Astrocyte (in vitro differentiated cells and primary cell): ENCODE results near the gene ITLN2. TPM values are rescaled to one million over a fixed set of nuclear protein-coding genes. Genes with fewer than 3 reads are reported as not detected.

ENCODE experiments used
- DNase-seq: peaks from one replicate; pipeline ENCODE4 v3.0.0-alpha.2; 2010; ENCODE audit warnings: low read depth
- FAIRE-seq: peaks from 2 replicates; lab custom pipeline; 2011; peaks lifted over from hg19 to GRCh38; lab: Jason Lieb, UNC
- H2AFZ ChIP-seq: 2 replicates; pipeline ENCODE4 v1.6.0; 2012; ENCODE audit warnings: low read depth, low read length, inconsistent platforms
- H3K27ac ChIP-seq: 2 replicates; pipeline ENCODE4 v1.5.1; 2011; ENCODE audit warnings: low read depth, low read length, inconsistent platforms
- H3K27me3 ChIP-seq: 2 replicates; pipeline ENCODE4 v1.6.0; 2011; ENCODE audit warnings: low read length, inconsistent platforms; ENCODE audit not compliant: insufficient read depth
- H3K36me3 ChIP-seq: 2 replicates; pipeline ENCODE4 v1.5.1; 2011; ENCODE audit warnings: low read length, inconsistent platforms; ENCODE audit not compliant: insufficient read depth
- H3K4me1 ChIP-seq: 2 replicates; pipeline ENCODE4 v1.5.1; 2011; ENCODE audit warnings: low read length, inconsistent platforms; ENCODE audit not compliant: insufficient read depth
- H3K4me2 ChIP-seq: 2 replicates; pipeline ENCODE4 v1.6.0; 2012; ENCODE audit warnings: low read length, inconsistent platforms
- H3K4me3 ChIP-seq: 2 replicates; pipeline ENCODE4 v1.5.1; 2011; ENCODE audit warnings: low read depth, mild to moderate bottlenecking, low read length, inconsistent platforms; ENCODE audit not compliant: insufficient read depth
- H3K79me2 ChIP-seq: 2 replicates; pipeline ENCODE4 v1.6.0; 2012; ENCODE audit warnings: mild to moderate bottlenecking, low read length, inconsistent platforms; ENCODE audit not compliant: insufficient read depth
- H3K9ac ChIP-seq: 2 replicates; pipeline ENCODE4 v1.6.0; 2012; ENCODE audit warnings: mild to moderate bottlenecking, low read length, inconsistent platforms
- H3K9me3 ChIP-seq: 2 replicates; pipeline ENCODE4 v1.5.1; 2012; ENCODE audit warnings: low read depth, mild to moderate bottlenecking, low read length, inconsistent platforms; ENCODE audit not compliant: insufficient read depth
- H4K20me1 ChIP-seq: 2 replicates; pipeline ENCODE4 v1.6.0; 2012; ENCODE audit warnings: low read length, inconsistent platforms; ENCODE audit not compliant: insufficient read depth
- H3K27ac Mint-ChIP-seq: one replicate; pipeline ENCODE4 v1.8.0; 2021; ENCODE audit warnings: mild to moderate bottlenecking, mixed read lengths; ENCODE audit not compliant: unreplicated experiment
- H3K27me3 Mint-ChIP-seq: one replicate; pipeline ENCODE4 v1.8.0; 2021; ENCODE audit warnings: low read depth, mixed read lengths; ENCODE audit not compliant: unreplicated experiment
- H3K36me3 Mint-ChIP-seq: one replicate; pipeline ENCODE4 v1.8.0; 2021; ENCODE audit warnings: low read depth, mixed read lengths; ENCODE audit not compliant: unreplicated experiment
- H3K4me1 Mint-ChIP-seq: one replicate; pipeline ENCODE4 v1.8.0; 2021; ENCODE audit warnings: low read depth, mixed read lengths; ENCODE audit not compliant: unreplicated experiment
- H3K4me3 Mint-ChIP-seq: one replicate; pipeline ENCODE4 v1.8.0; 2021; ENCODE audit warnings: mild to moderate bottlenecking, moderate library complexity, mixed read lengths; ENCODE audit not compliant: unreplicated experiment
- H3K9me3 Mint-ChIP-seq: one replicate; pipeline ENCODE4 v1.8.0; 2021; ENCODE audit warnings: mild to moderate bottlenecking, mixed read lengths; ENCODE audit not compliant: unreplicated experiment
- CTCF ChIP-seq: IDR thresholded peaks from 2 replicates; pipeline ENCODE4 v1.5.1; 2011; ENCODE audit warnings: low read depth, mild to moderate bottlenecking, inconsistent platforms, low read length, moderate library complexity; ENCODE audit not compliant: insufficient read depth
- EZH2 ChIP-seq: IDR thresholded peaks from 2 replicates; pipeline ENCODE4 v1.6.1; 2012; ENCODE audit warnings: mild to moderate bottlenecking, low read length, inconsistent platforms; ENCODE audit not compliant: insufficient read depth
- total RNA-seq: library from RNA; stranded (reverse); gene quantifications from 2 replicates; pipeline ENCODE4 v1.2.1, GENCODE V29; 2021

The ITLN2 gene
- total RNA-seq, 1 donor from 2014 or later: not detected

- no peak overlapping the region for H3K4me3 Mint-ChIP-seq
- H3K36me3 Mint-ChIP-seq: peaks cover 10% of the 10 kb centered on the region
These were observed 46.3 kb upstream of the ITLN2 start for GRCh38 chr1:161000736-161001480.

GRCh38 chr1:160999376-160999775 is 44.8 kb upstream of the ITLN2 start:
- H3K9ac ChIP-seq: no peak overlapping the region
- no peaks in the 10 kb centered on the region for H3K9me3 ChIP-seq
- H2AFZ ChIP-seq: no peak overlapping the region
- H4K20me1 ChIP-seq: no peaks in the 10 kb centered on the region
- H3K9me3 Mint-ChIP-seq: no peaks in the 10 kb centered on the region
- H3K36me3 ChIP-seq: no peaks in the 10 kb centered on the region
- TF ChIP-seq CTCF (no peak), EZH2 (no peak)
- H3K79me2 ChIP-seq: no peaks in the 10 kb centered on the region
- H3K4me1 Mint-ChIP-seq: peaks cover 13% of the 10 kb centered on the region
- no peak overlapping the region for H3K27ac Mint-ChIP-seq
- no peak overlapping the region for H3K4me2 ChIP-seq
- no peaks in the 10 kb centered on the region for H3K27me3 ChIP-seq
- H3K36me3 Mint-ChIP-seq: peaks cover 12% of the 10 kb centered on the region
- H3K27ac ChIP-seq: no peak overlapping the region
- no peak for FAIRE-seq
- no peak for DNase-seq
- no peaks in the 10 kb centered on the region for H3K4me1 ChIP-seq
- no peak overlapping the region for H3K4me3 ChIP-seq
- no peaks in the 10 kb centered on the region for H3K27me3 Mint-ChIP-seq
- H3K4me3 Mint-ChIP-seq: no peak overlapping the region

More at GRCh38 chr1:161000736-161001480, 46.3 kb upstream of the ITLN2 start:
- no peak overlapping the region for H3K27ac ChIP-seq
- no peak overlapping the region for H3K4me2 ChIP-seq
- H4K20me1 ChIP-seq: no peaks in the 10 kb centered on the region
- H3K4me3 ChIP-seq: no peak overlapping the region
- H3K9me3 Mint-ChIP-seq: no peaks in the 10 kb centered on the region
- no peak overlapping the region for H3K27ac Mint-ChIP-seq
- H3K4me1 Mint-ChIP-seq: peaks cover 7% of the 10 kb centered on the region
- DNase-seq (no peak), FAIRE-seq (no peak)
- H3K36me3 ChIP-seq: no peaks in the 10 kb centered on the region
- no peaks in the 10 kb centered on the region for H3K27me3 ChIP-seq
- TF ChIP-seq EZH2 (no peak), CTCF (no peak)
- H3K27me3 Mint-ChIP-seq: no peaks in the 10 kb centered on the region
- H3K9ac ChIP-seq: no peak overlapping the region
- no peaks in the 10 kb centered on the region for H3K9me3 ChIP-seq
- no peaks in the 10 kb centered on the region for H3K79me2 ChIP-seq
- H3K4me1 ChIP-seq: no peaks in the 10 kb centered on the region
- no peak overlapping the region for H2AFZ ChIP-seq
